ENCODE measurements around the gene ELN.

Gene ELN

DNA sequence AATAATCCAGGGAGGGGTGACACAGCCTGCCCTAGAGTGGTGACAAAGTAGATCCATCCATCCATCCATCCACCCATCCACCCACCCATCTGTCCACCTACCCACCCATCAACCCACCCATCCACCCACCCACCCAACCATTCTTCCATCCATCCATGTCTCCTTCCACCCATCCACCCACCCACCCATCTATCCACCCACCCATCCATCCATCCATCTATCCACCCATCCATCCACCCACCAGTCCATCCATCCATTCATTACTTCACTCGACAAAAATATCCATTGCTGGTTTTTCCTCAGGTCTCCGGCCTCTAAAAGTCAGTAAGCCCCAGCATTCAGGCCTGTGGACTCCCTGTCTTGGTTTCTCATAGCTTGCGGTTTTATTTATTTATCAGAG lies 43.1 kb downstream of the ELN start:
- DNase-seq (ENCODE audit: low read depth, low spot score), result no peak
- in situ Hi-C loops (cut with HindIII; ENCODE audit: low sequenced_read_pairs), result no loop called here
- H3K4me3 ChIP-seq (ENCODE audit: low read depth, low read length), result no peak overlapping the region
- TF ChIP-seq, protein P1, sequence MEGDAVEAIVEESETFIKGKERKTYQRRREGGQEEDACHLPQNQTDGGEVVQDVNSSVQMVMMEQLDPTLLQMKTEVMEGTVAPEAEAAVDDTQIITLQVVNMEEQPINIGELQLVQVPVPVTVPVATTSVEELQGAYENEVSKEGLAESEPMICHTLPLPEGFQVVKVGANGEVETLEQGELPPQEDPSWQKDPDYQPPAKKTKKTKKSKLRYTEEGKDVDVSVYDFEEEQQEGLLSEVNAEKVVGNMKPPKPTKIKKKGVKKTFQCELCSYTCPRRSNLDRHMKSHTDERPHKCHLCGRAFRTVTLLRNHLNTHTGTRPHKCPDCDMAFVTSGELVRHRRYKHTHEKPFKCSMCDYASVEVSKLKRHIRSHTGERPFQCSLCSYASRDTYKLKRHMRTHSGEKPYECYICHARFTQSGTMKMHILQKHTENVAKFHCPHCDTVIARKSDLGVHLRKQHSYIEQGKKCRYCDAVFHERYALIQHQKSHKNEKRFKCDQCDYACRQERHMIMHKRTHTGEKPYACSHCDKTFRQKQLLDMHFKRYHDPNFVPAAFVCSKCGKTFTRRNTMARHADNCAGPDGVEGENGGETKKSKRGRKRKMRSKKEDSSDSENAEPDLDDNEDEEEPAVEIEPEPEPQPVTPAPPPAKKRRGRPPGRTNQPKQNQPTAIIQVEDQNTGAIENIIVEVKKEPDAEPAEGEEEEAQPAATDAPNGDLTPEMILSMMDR (IDR thresholded peaks at IDR 0.05; ENCODE audit: low read depth, low read length), result no peak

DNA sequence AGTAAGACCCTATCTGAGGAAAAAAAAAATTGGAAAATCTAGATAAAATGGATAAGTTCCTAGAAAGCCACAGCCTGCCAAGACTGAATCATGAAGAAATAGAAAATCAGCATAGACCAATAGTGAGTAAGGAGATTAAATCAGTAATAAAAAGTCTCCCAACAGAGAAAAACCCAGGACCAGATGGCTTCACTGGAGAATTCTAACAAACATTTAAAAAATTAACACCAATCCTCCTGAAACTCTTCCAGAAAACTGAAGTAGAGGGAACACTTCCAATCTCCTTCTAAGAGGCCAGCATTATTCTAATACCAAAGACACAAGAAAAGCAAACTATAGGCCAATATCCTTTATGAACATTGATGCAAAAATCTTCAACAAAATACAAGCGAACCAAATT lies 46.8 kb downstream of the ELN start:
- H3K4me3 ChIP-seq (ENCODE audit: low read depth, low read length), result no peak overlapping the region
- DNase-seq (ENCODE audit: low read depth, low spot score), result no peak
- TF ChIP-seq, protein P1 (IDR thresholded peaks at IDR 0.05; ENCODE audit: low read depth, low read length), result no peak
- in situ Hi-C loops (cut with HindIII; ENCODE audit: low sequenced_read_pairs), result no loop called here

DNA sequence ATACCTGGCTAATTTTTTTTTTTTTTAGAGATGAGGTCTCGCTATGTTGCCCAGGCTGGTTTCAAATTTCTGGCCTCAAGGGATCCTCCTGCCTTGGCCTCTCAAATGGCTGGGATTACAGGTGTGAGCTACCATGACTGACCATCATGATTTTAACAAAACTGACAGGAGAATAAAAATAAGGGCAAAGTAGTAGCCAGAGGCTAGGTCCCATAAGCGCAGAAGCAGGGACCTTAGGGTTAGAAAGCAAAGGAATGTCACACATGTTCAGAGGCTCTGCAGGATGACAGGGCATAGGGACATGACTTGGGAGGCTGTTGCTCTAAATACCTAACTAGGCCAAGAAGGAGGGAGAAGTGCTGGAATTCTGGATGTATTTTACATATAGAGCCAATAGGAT lies 50.5 kb downstream of the ELN start:
- no peak overlapping the region for H3K4me3 ChIP-seq (ENCODE audit: low read depth, low read length)
- TF ChIP-seq, protein P1 (IDR thresholded peaks at IDR 0.05; ENCODE audit: low read depth, low read length), result no peak
- in situ Hi-C loops (cut with HindIII; ENCODE audit: low sequenced_read_pairs), result no loop called here
- DNase-seq (ENCODE audit: low read depth, low spot score), result no peak

DNA sequence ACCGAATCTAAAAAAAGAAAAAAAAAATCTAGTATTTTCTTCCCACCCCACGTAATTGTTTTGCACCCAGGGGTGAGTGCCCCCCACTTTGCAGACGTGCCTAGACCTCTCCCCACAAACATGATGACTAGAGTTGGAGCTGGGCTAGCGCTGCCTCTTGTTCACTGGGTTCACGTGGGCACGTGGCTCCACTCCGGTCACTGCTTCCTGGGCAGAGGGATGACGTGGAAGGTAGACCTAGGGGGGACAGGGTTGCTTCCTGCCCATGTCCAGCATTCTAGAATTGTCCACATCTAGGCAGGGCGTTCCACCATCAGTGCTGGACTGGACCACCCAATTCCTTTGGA lies 54.8 kb downstream of the ELN start:
- H3K4me3 ChIP-seq (ENCODE audit: low read depth, low read length), result no peak overlapping the region
- in situ Hi-C loops (cut with HindIII; ENCODE audit: low sequenced_read_pairs), result no loop called here
- DNase-seq (ENCODE audit: low read depth, low spot score), result no peak
- TF ChIP-seq, protein P1 (IDR thresholded peaks at IDR 0.05; ENCODE audit: low read depth, low read length), result no peak

DNA sequence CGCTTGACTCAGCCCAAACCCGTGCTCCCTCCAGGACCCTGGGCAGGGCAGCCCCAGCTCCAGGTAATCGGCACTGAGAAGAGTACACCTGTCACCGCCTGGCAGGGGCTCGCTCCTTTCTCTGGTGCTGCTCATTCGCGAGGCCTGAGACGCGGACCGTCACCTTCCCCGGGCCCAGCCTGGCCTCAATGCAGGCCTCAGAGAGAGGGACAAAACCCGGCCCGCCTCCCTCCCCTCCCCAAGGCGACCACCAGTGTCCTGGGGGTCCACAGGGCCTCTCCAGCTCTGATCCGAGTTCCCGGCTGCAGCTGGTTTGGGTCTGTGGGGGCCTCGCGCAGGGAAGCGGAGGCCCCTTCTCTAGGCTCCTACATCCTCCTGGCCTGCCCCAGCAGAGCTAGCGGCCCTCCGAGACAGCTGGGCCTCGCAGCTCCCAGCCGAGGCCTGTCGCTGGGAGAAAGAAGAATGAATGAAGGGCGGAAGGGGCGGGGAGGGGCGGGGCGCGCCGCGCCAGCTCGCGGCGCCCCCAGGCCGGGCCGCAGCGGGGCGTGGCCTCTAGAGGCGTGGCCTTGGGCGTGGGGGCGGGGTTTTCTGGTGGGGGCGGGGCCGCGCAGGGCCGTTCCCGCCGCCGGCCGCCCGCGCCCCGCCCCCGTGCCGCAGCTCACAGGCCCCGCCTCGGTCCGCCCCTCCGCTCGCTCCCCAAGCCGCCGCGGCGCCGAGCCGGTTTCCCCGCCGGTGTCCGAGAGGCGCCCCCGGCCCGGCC lies 55.3 kb downstream of the ELN start, which contains the start of gene LIMK1:
Gene LIMK1, plus strand, starts transcription at position 688 of the 760 bp plus-strand sequence. CDS start 187 bp downstream, outside the sequence.
- peak; percentile 82 for DNase-seq (ENCODE audit: low read depth, low spot score)
- peak within 1 kb of the TSS; percentile 73 for H3K4me3 ChIP-seq (ENCODE audit: low read depth, low read length)
- in situ Hi-C loops (cut with HindIII; ENCODE audit: low sequenced_read_pairs), result no loop called here
- TF ChIP-seq, protein P1 (IDR thresholded peaks at IDR 0.05; ENCODE audit: low read depth, low read length), result no peak

DNA sequence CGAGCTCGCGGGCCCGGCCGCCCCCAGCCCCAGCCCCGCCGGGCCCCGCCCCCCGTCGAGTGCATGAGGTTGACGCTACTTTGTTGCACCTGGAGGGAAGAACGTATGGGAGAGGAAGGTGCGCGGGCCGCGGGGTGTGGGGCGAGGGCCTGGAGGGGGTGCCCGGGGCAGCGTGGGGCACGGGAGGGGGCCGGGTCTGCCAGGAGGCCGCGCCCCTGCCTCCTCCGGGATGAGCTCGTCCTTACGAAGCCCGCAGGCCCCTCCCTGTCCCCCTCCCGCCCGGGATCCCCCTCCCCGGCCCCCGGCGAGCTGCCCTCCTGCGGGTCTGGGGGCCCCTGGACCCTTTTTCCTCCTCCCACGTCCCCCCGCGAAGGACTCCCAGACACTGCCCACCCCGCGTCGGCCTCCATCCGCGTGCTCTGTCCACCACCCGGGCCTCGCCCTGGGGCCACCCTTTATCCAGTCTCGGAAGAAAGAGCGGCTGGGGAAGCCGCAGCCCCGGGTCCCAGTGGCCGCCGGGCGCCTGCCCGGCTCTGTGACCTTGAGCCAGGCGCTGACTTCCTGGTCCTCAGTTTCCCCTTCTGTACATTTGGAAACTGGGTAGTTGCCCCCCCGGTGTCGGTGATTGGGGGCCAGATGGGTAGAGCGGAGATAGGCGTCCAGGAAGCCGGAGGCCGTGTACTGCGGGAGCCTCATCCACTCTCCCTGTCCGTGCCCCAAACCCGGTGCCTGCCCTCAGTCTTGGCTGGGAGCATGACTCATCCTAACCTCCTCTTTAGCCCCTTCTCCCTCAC lies 56.2 kb downstream of the ELN start:
- peak overlapping the region; percentile 73 for H3K4me3 ChIP-seq (ENCODE audit: low read depth, low read length)

More for the DNA sequence above, 56.2 kb downstream of the ELN start:
- TF ChIP-seq, protein P1 (IDR thresholded peaks at IDR 0.05; ENCODE audit: low read depth, low read length), result no peak
- in situ Hi-C loops (cut with HindIII; ENCODE audit: low sequenced_read_pairs), result no loop called here
- DNase-seq (ENCODE audit: low read depth, low spot score), result peak; percentile 44

All from astrocyte of the spinal cord (primary cell).